HepG2 (cell line): Measurements from ENCODE around the gene DTNB. TPM values are rescaled to one million over a fixed set of nuclear protein-coding genes. Genes with fewer than 3 reads are reported as not detected.

ENCODE experiments used
- ATAC-seq: fragments of 200-7000 bp; cut with Tn5 transposase; 3 replicates; pipeline ENCODE4 v1.9.1; 2020; ENCODE audit warnings: mild to moderate bottlenecking, moderate library complexity
- BruUV-seq: library from RNA; stranded (reverse); fragments of 400-500 nt; replicated peaks from 2 replicates; lab custom pipeline; 2021; lab: Mats Ljungman, UMichigan
- CTCF ChIA-PET: fragments of 300-600 bp; formaldehyde crosslinking; extraction: SDS; loops from one replicate; lab custom pipeline; 2021; ENCODE audit warnings: low total read pairs, inconsistent platforms, low intra/inter-chr PET ratio; lab: Yijun Ruan, JAX
- POLR2A ChIA-PET: fragments of 350-600 bp; sonication (Branson Sonifier 250); formaldehyde crosslinking; loops from one replicate; lab custom pipeline; 2020; ENCODE audit warnings: antibody characterized with exemption, inconsistent platforms; lab: Yijun Ruan, JAX
- DNase-seq: peaks from one replicate; pipeline ENCODE4 v3.0.0-alpha.2; 2015; ENCODE audit warnings: low spot score
- FAIRE-seq: peaks from 3 replicates; lab custom pipeline; 2011; peaks lifted over from hg19 to GRCh38; lab: Jason Lieb, UNC
- H2AFZ ChIP-seq: one replicate; pipeline ENCODE4 v1.6.1; 2011; ENCODE audit warnings: low read length, inconsistent platforms
- H3K27ac ChIP-seq: fragments of 300-600 bp; 3 replicates; pipeline ENCODE4 v1.8.0; 2011; ENCODE audit warnings: mixed run types, mild to moderate bottlenecking, mixed read lengths, low read length, inconsistent platforms; ENCODE audit not compliant: insufficient read depth; ENCODE audit errors: extremely low read length
- H3K27me3 ChIP-seq, 2 experiments: fragments of 200-600 bp in 1 of 2; 2 replicates in 1 of 2; 3 replicates in 1 of 2; pipeline versions ENCODE4 v1.6.0 to v1.8.0; 2011; ENCODE audit warnings: low read length in 2 of 2, mild to moderate bottlenecking in 2 of 2, moderate library complexity in 2 of 2, inconsistent platforms in 1 of 2; ENCODE audit not compliant: insufficient read depth in 2 of 2, control insufficient read depth in 1 of 2
- H3K36me3 ChIP-seq, 2 experiments: fragments of 200-600 bp in 1 of 2; replicated peaks in 1 of 2; 2 replicates in 1 of 2; 3 replicates in 1 of 2; pipeline versions ENCODE4 v1.5.1 to v1.8.0; 2011; ENCODE audit warnings: low read length in 2 of 2, inconsistent platforms in 1 of 2; ENCODE audit not compliant: insufficient read depth in 2 of 2, control insufficient read depth in 1 of 2
- H3K4me1 ChIP-seq: 2 replicates; pipeline ENCODE4 v1.5.1; 2012; ENCODE audit warnings: low read length, inconsistent platforms; ENCODE audit not compliant: insufficient read depth
- H3K4me2 ChIP-seq: 2 replicates; pipeline ENCODE4 v1.6.0; 2011; ENCODE audit warnings: low read depth, low read length, inconsistent platforms
- H3K4me3 ChIP-seq, 3 experiments: fragments of 200-600 bp in 1 of 3; sonication (generic), shearing (Covaris generic) in 1 of 3; replicated peaks in 1 of 3; 2 replicates each; pipeline ENCODE4 v1.5.1; 2011 to 2016; ENCODE audit warnings: low read length in 3 of 3, inconsistent platforms in 2 of 3, low read depth in 2 of 3, mild to moderate bottlenecking in 2 of 3, control low read depth in 1 of 3, mixed read lengths in 1 of 3; ENCODE audit not compliant: insufficient read depth in 1 of 3
- H3K79me2 ChIP-seq: one replicate; pipeline ENCODE4 v1.6.1; 2011; ENCODE audit warnings: low read length, inconsistent platforms; ENCODE audit not compliant: insufficient read depth
- H3K9ac ChIP-seq: 2 replicates; pipeline ENCODE4 v1.6.0; 2011; ENCODE audit warnings: mild to moderate bottlenecking, low read depth, low read length, inconsistent platforms; ENCODE audit not compliant: insufficient read depth
- H3K9me3 ChIP-seq: 2 replicates; pipeline ENCODE4 v1.5.1; 2012; ENCODE audit warnings: mild to moderate bottlenecking, low read length
- H4K20me1 ChIP-seq: 2 replicates; pipeline ENCODE4 v1.6.0; 2011; ENCODE audit warnings: inconsistent platforms, mild to moderate bottlenecking, low read length, moderate library complexity; ENCODE audit not compliant: insufficient read depth
- HNF4G ChIP-seq, 2 experiments: sonication (generic) in 1 of 2; formaldehyde crosslinking in 1 of 2; IDR thresholded peaks; 2 replicates each; pipeline versions ENCODE4 v1.4.0 to v1.6.1; 2011 to 2020; ENCODE audit warnings: borderline replicate concordance in 2 of 2, low read depth in 2 of 2, mild to moderate bottlenecking in 2 of 2, low read length in 1 of 2, missing genetic modification reagents in 1 of 2, moderate library complexity in 1 of 2
- JUNB ChIP-seq: sonication (generic); formaldehyde crosslinking; IDR thresholded peaks from 2 replicates; pipeline ENCODE4 v1.8.0; 2022; ENCODE audit warnings: missing genetic modification reagents, mild to moderate bottlenecking, borderline replicate concordance
- SIN3B ChIP-seq: fragments of 150-350 bp; IDR thresholded peaks from 2 replicates; pipeline ENCODE4 v1.6.1; 2014; ENCODE audit warnings: low read length
- TEF ChIP-seq: sonication (generic); formaldehyde crosslinking; IDR thresholded peaks from 2 replicates; pipeline ENCODE4 v1.5.0; 2020; ENCODE audit warnings: missing genetic modification reagents
- TSC22D2 ChIP-seq: sonication (generic); formaldehyde crosslinking; IDR thresholded peaks from 2 replicates; pipeline ENCODE4 v1.5.1; 2020; ENCODE audit warnings: missing genetic modification reagents, mild to moderate bottlenecking, borderline replicate concordance
- ZC3H13 ChIP-seq: sonication (generic); formaldehyde crosslinking; IDR thresholded peaks from 2 replicates; pipeline ENCODE4 v1.8.1; 2023; ENCODE audit warnings: mild to moderate bottlenecking, missing genetic modification reagents, moderate library complexity
- ZNF292 ChIP-seq: sonication (generic); formaldehyde crosslinking; IDR thresholded peaks from 2 replicates; pipeline ENCODE4 v1.8.1; 2022; ENCODE audit warnings: mild to moderate bottlenecking, low read depth, missing genetic modification reagents, borderline replicate concordance
- ZNF607 ChIP-seq: sonication (generic); formaldehyde crosslinking; IDR thresholded peaks from 2 replicates; pipeline ENCODE4 v1.5.1; 2020; ENCODE audit warnings: missing genetic modification reagents, mild to moderate bottlenecking, borderline replicate concordance
- ZNF75D ChIP-seq: sonication (generic); formaldehyde crosslinking; IDR thresholded peaks from 2 replicates; pipeline ENCODE4 v1.8.1; 2023; ENCODE audit warnings: missing genetic modification reagents, mild to moderate bottlenecking, borderline replicate concordance
- WGBS: methylation state at CpG from one replicate; pipeline ENCODE4 v1.1.6; 2017; ENCODE audit warnings: low lambda C conversion rate; 5-methylcytosine and 5-hydroxymethylcytosine counted together
- in situ Hi-C: cut with HindIII; loops from 2 replicates; pipeline ENCODE4 v1.10.0; 2017; ENCODE audit warnings: low pct_unique_long_range_greater_than_20kb; ENCODE audit not compliant: extremely low pct_ligation_motif_present
- intact Hi-C: fragments of 100-400 bp; cut with micrococcal nuclease; formaldehyde crosslinking; loops from one replicate; pipeline ENCODE4 v1.10.0; 2022; ENCODE audit not compliant: unreplicated experiment
- polyA plus RNA-seq, 8 experiments: library from polyadenylated mRNA; depleted of rRNA in 3 of 8; stranded (reverse) in 7 of 8; unstranded in 1 of 8; fragments of >200 nt; fragmentation: Illumina TruSeq in 4 of 8; extraction: Trizol in 4 of 8; gene quantifications; 2 replicates each; pipeline versions ENCODE4 v1.2.1 to v1.2.3, GENCODE V29; 2011 to 2016; ENCODE audit warnings: low read depth in 4 of 8, missing spikeins in 1 of 8, mixed read lengths in 1 of 8; ENCODE audit not compliant: insufficient read depth in 1 of 8
- total RNA-seq, 5 experiments: library from RNA; depleted of rRNA; stranded (reverse); fragments of >200 nt; fragmentation: Illumina TruSeq; extraction: Trizol; gene quantifications; 2 replicates each; pipeline ENCODE4 v1.2.3, GENCODE V29; 2016; ENCODE audit warnings: low read depth in 1 of 5

The DTNB gene
- total and polyA plus RNA-seq, 2 of the 13 experiments (the other 11 are each of a cell fraction or from before 2014, with no cell fraction given) = 14.4 to 23.9 TPM

DNA sequence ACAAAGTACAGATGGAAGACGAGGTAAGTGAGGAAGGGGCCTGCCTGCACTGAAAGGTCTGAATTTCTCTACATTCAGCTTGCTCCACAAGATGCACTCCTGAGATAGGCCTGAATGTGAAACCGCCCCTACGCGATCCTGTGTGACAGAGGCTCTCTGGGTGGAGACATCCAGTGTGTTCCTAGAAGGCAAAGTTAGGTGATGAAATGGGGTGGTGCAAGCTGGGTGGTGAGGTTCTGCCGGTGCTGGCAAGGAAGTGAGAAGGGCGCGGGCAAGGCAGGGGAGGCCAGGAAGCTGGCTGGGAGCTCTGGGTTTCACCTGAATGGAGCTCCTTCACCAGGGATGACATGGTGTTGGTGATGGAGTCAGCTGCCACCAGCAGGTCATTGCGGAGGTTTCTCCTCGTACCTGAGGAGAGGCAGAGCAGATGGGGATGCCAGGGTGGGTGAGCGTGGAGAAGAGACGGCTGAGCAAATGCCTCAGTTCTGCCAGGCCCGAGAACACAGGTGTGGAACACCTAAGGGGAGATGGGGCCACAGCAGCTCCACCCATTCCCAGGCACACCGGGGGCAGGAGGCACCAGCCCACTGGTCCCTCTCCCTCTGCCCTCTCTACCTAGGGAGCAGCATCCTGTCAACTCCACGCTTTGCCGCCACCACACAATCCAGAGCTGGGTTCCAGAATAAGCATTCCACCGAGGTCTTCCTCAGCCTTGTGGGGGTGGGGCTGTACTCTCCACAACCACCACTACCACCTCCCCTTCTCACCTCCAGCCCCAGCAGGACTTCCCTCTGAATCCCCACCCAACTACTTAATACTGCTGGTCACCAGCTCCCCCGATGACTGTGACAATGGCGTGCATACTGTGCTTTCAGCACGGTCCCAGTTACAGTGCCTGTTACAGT lies 286.2 kb downstream of the DTNB start:
- TF ChIP-seq ZC3H13 (CRISPR knock-in tag) (no peak), TEF (no peak), ZNF607 (CRISPR knock-in tag) (no peak), TSC22D2 (CRISPR knock-in tag) (no peak), ZNF292 (CRISPR knock-in tag) (no peak), ZNF75D (no peak), JUNB (CRISPR knock-in tag) (no peak), SIN3B (no peak), HNF4G (IDR thresholded peaks at IDR 0.05; ENCODE audit: borderline replicate concordance, low read depth, low read length) (no peak), HNF4G (CRISPR knock-in tag; IDR thresholded peaks at IDR 0.05; ENCODE audit: borderline replicate concordance, low read depth) (no peak)
- H3K4me3 ChIP-seq = no peak overlapping the region
- no peaks in the 10 kb centered on the region for H3K4me1 ChIP-seq
- POLR2A ChIA-PET = no interaction called here
- intact Hi-C loops (no loop called here), in situ Hi-C loops (no loop called here)
- no peak overlapping the region for H2AFZ ChIP-seq
- no peak overlapping the region for H3K4me2 ChIP-seq
- FAIRE-seq = no peak
- no peaks in the 10 kb centered on the region for H3K79me2 ChIP-seq
- no peaks in the 10 kb centered on the region for H3K27me3 ChIP-seq
- H4K20me1 ChIP-seq = no peaks in the 10 kb centered on the region
- H3K9ac ChIP-seq = no peak overlapping the region
- no peak for DNase-seq
- H3K9me3 ChIP-seq = no peaks in the 10 kb centered on the region
- H3K36me3 ChIP-seq = peaks cover 0 to 1% of the 10 kb centered on the region in 2 experiments; a peak in 1 of 5 replicates
- no TSS peak for BruUV-seq
- H3K27ac ChIP-seq = no peak overlapping the region
- 97% methylated on average over 19 of the region's 19 CpGs for WGBS
- CTCF ChIA-PET = no interaction called here
- ATAC-seq = no peak; the same call in 2 of the 3 replicates
